Coronary artery (tissue), 2 donors: ENCODE data around the gene TMC7.
A peak's percentile ranks its signal among the peaks of the same experiment; 100 is the strongest.

ENCODE experiments used
- DNase-seq: peaks from one replicate; pipeline ENCODE4 v3.0.0-alpha.2; 2017; ENCODE audit warnings: low spot score
- H3K27ac ChIP-seq, 2 donors: fragments of 200-600 bp; sonication (generic); one replicate each; pipeline ENCODE4 v1.5.1; 2016 to 2019
- H3K4me3 ChIP-seq: fragments of 200-600 bp; sonication (generic); 2 replicates; pipeline ENCODE4 v1.5.1; 2016; ENCODE audit warnings: mild to moderate bottlenecking, moderate library complexity
- TF ChIP-seq, protein P1 (sequence below): fragments of 200-600 bp; sonication (generic); IDR thresholded peaks from one replicate; pipeline ENCODE4 v1.5.1; 2019; ENCODE audit warnings: antibody characterized with exemption

TMC7 gene

GRCh38 chr16:19098173-19098572, 114.4 kb downstream of the TMC7 start:
- Histone ChIP-seq H3K4me3 (no peak overlapping the region), H3K27ac (no peak overlapping the region)
- TF ChIP-seq, protein P1, sequence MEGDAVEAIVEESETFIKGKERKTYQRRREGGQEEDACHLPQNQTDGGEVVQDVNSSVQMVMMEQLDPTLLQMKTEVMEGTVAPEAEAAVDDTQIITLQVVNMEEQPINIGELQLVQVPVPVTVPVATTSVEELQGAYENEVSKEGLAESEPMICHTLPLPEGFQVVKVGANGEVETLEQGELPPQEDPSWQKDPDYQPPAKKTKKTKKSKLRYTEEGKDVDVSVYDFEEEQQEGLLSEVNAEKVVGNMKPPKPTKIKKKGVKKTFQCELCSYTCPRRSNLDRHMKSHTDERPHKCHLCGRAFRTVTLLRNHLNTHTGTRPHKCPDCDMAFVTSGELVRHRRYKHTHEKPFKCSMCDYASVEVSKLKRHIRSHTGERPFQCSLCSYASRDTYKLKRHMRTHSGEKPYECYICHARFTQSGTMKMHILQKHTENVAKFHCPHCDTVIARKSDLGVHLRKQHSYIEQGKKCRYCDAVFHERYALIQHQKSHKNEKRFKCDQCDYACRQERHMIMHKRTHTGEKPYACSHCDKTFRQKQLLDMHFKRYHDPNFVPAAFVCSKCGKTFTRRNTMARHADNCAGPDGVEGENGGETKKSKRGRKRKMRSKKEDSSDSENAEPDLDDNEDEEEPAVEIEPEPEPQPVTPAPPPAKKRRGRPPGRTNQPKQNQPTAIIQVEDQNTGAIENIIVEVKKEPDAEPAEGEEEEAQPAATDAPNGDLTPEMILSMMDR, result no peak
- peak; percentile 21 for DNase-seq

DNA sequence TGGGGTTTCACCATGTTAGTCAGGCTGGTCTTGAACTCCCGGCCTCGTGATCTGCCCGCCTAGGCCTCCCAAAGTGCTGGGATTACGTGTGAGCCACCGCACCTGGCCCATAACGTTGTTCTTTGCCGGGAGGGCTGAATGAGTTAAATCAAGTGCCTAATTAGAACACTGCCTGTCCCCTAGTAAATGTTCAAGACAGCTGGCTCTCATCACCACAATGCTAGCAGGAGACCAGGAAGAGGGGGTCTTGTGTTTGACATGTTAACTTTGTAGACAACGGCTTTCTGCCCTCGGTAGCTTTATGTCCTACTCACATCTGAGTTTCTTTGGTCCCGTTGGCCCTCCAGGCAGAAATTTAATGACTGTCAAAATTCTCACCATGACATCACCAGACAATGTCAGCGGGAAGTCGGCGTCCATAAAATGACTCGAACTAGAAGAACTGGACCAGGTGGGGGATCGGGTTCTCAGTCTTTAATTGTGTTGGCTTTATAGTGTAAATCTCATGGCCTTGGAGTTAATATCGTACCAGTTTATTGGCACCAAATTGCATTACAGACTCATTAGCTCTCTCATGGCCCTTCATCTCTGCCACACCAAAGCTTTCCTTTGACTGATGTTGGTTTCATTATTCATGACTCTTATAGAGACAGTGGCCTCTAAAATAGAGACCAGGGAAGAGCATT, 118.6 kb downstream of the TMC7 start:
- Histone ChIP-seq H3K27ac (no peak overlapping the region), H3K4me3 (no peak overlapping the region)
- peak; percentile 8 for DNase-seq
- TF ChIP-seq, protein P1, result no peak

- DNase-seq, result no peak
- H3K4me3 ChIP-seq, result no peak overlapping the region
- TF ChIP-seq, protein P1, result no peak
- no peak overlapping the region for H3K27ac ChIP-seq
These were observed 120.9 kb downstream of the TMC7 start for GRCh38 chr16:19104607-19105006.

DNA sequence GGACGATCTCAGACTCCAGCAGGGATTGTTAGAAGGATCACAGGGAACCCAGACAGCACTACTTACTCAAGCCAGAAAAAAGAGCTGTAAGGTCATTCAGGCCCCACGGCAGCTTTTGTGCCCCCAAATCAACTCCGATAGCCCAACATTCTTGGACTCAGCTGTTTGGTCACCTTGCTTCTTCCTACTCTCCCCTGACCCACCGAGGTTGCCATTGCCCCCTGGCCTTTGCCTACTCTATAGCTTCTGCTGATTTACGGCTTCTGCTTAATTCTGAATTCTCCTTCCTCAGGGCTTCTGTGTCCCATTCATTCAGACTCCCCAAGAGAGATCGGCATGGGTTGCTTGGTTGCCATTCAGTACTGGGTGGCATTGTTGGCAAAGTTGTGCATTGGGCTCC, 121.4 kb downstream of the TMC7 start:
- no peak for DNase-seq
- TF ChIP-seq, protein P1, result no peak

DNA sequence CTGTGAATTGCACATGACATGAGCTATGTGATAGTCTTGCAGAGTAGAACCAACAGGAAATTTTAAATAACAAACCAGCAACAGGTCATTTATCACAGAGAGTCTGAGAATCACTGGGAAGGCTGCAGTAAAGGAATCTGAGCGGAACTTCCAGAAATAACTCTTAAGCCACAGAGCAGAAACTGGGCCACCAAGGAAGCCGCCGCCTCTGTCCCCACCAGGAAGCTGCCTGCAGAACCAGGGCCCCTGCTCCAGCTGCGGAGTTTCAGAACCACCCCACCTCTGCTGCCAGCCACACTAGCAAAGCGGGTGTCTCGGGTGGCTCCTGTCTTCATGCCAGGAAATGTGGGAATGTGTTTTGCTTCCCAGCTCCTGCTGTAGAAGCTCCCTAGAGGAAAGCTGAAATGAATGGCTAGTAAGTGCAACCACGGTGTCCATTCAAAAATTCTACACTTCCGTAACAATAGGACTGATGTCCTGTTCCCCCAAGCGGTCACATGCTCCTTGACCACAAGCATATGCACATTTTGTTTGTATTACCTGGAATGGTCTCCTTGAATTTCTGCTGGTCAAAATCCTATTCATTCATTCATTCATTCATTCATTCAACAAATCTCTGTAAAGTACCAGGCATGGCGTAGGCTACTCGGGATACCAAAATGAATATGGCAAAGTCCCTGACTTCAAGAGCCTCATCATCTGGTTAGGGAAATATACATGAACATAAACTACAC, 122.3 kb downstream of the TMC7 start:
- no peak overlapping the region for H3K27ac ChIP-seq
- TF ChIP-seq, protein P1, result no peak
- no peak for DNase-seq
- no peak overlapping the region for H3K4me3 ChIP-seq

More for the DNA sequence above, 121.4 kb downstream of the TMC7 start:
- H3K4me3 ChIP-seq, result no peak overlapping the region
- H3K27ac ChIP-seq, result no peak overlapping the region

DNA sequence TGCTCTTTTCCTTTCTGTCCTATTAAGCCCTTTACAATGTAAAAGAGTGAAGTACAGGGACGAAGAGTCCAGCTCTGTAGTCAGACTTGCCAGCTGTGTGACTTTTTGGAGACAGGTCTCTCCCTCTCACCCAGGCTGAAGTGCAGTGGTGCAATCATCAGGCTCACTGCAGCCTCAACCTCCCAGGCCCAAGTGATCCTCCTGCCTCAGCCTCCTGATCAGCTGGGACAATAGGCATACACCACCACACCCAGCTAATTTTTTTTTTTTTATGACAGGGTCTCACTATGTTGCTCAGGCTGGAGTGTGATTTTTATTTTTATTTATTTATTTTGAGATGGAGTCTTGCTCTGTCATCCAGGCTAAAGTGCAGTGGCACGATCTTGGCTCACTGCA, 122.9 kb downstream of the TMC7 start:
- Histone ChIP-seq H3K27ac (no peak overlapping the region), H3K4me3 (no peak overlapping the region)
- TF ChIP-seq, protein P1, result no peak
- DNase-seq, result no peak
